H4 (cell line): ENCODE measurements around the gene NXNL2. TPM values are rescaled to one million over a fixed set of nuclear protein-coding genes. Genes with fewer than 3 reads are reported as not detected.

Experiments
- DNase-seq: peaks from one replicate; pipeline ENCODE4 v3.0.0-alpha.2; 2015; ENCODE audit warnings: low spot score
- total RNA-seq: library from RNA; depleted of rRNA; stranded (reverse); fragments of >200 nt; shearing (Covaris generic); gene quantifications from 2 replicates; pipeline ENCODE4 v1.2.3, GENCODE V29; 2014; rRNA removed

NXNL2 gene
- not detected in 2 replicates for total RNA-seq

GRCh38 chr9:88534456-88535225 is at the start of gene NXNL2:
NXNL2 (plus strand) TSS chr9:88535178; CDS start chr9:88535435, 257 bp downstream.
- DNase-seq: peak; percentile 45

GRCh38 chr9:88488166-88488565 is 46.8 kb upstream of the NXNL2 start:
- no peak for DNase-seq

GRCh38 chr9:88494983-88495721 is 39.8 kb upstream of the NXNL2 start:
- no peak for DNase-seq

GRCh38 chr9:88497224-88497623 is 37.8 kb upstream of the NXNL2 start:
- DNase-seq: no peak

- DNase-seq: no peak
Measured at GRCh38 chr9:88498880-88499279, 36.1 kb upstream of the NXNL2 start.

- no peak for DNase-seq
Measured at GRCh38 chr9:88501086-88501485, 33.9 kb upstream of the NXNL2 start.

GRCh38 chr9:88502552-88503034 is 32.4 kb upstream of the NXNL2 start:
- no peak for DNase-seq

GRCh38 chr9:88503081-88503844 is 31.7 kb upstream of the NXNL2 start:
- no peak for DNase-seq

- DNase-seq: no peak
Measured at GRCh38 chr9:88503845-88504764, 30.9 kb upstream of the NXNL2 start.

- no peak for DNase-seq
Measured at GRCh38 chr9:88508326-88508725, 26.7 kb upstream of the NXNL2 start.

- no peak for DNase-seq
Measured at GRCh38 chr9:88511906-88512305, 23.1 kb upstream of the NXNL2 start.

GRCh38 chr9:88514247-88514646 is 20.7 kb upstream of the NXNL2 start:
- no peak for DNase-seq

- DNase-seq: no peak
Measured at GRCh38 chr9:88521308-88521707, 13.7 kb upstream of the NXNL2 start.

- no peak for DNase-seq
Measured at GRCh38 chr9:88522360-88522759, 12.6 kb upstream of the NXNL2 start.

- DNase-seq: peak; percentile 35
Measured at GRCh38 chr9:88523056-88523455, 11.9 kb upstream of the NXNL2 start.

- no peak for DNase-seq
Measured at GRCh38 chr9:88524911-88525310, 10.1 kb upstream of the NXNL2 start.

- no peak for DNase-seq
Measured at GRCh38 chr9:88527618-88528017, 7.4 kb upstream of the NXNL2 start.

GRCh38 chr9:88528080-88528790 is 6.7 kb upstream of the NXNL2 start:
- DNase-seq: no peak

- DNase-seq: no peak
Measured at GRCh38 chr9:88529496-88529895, 5.5 kb upstream of the NXNL2 start.

- no peak for DNase-seq
Measured at GRCh38 chr9:88530051-88530450, 4.9 kb upstream of the NXNL2 start.
